K562 (cell line): ENCODE results near the gene ANO8. TPM values are rescaled to one million over a fixed set of nuclear protein-coding genes. Genes with fewer than 3 reads are reported as not detected.
A peak's percentile ranks its signal among the peaks of the same experiment; 100 is the strongest.

Experiments
- ADNP ChIP-seq: fragments of 200-800 bp; sonication (Bioruptor generic); IDR thresholded peaks from 2 replicates; pipeline ENCODE4 v1.6.1; 2016; ENCODE audit warnings: missing genetic modification characterization, missing compliant biosample characterization
- ARID1B ChIP-seq: fragments of 450-650 bp; IDR thresholded peaks from 2 replicates; pipeline ENCODE4 v1.6.1; 2016; ENCODE audit warnings: antibody characterized with exemption, mild to moderate bottlenecking, inconsistent platforms
- BDP1 ChIP-seq: IDR thresholded peaks from 3 replicates; pipeline ENCODE4 v1.6.1; 2011; ENCODE audit not compliant: insufficient read length, insufficient read depth
- CBFA2T2 ChIP-seq: fragments of 450-650 bp; conservative IDR thresholded peaks from 2 replicates; pipeline ENCODE4 v1.6.1; 2017; ENCODE audit warnings: mild to moderate bottlenecking
- CXXC5 ChIP-seq: fragments of 250-450 bp; sonication (Bioruptor Pico); IDR thresholded peaks from 2 replicates; pipeline ENCODE4 v1.8.0; 2022; ENCODE audit warnings: inconsistent platforms, mild to moderate bottlenecking, moderate library complexity
- DPF2 ChIP-seq: fragments of 450-650 bp; IDR thresholded peaks from 2 replicates; pipeline ENCODE4 v1.6.1; 2016
- HOXB6 ChIP-seq: fragments of 250-450 bp; sonication (Bioruptor Pico); IDR thresholded peaks from 2 replicates; pipeline ENCODE4 v1.5.1; 2022; ENCODE audit warnings: mild to moderate bottlenecking, borderline replicate concordance
- HSF4 ChIP-seq: fragments of 250-450 bp; sonication (Bioruptor Pico); IDR thresholded peaks from 2 replicates; pipeline ENCODE4 v2.1.2; 2022; ENCODE audit warnings: mild to moderate bottlenecking, moderate library complexity, borderline replicate concordance
- KAT2B ChIP-seq: IDR thresholded peaks from one replicate; pipeline ENCODE4 v1.6.1; 2012; ENCODE audit warnings: low read depth, mild to moderate bottlenecking, control low read depth, inconsistent platforms, low read length, moderate library complexity
- KDM2B ChIP-seq: fragments of 250-450 bp; sonication (Bioruptor Pico); IDR thresholded peaks from 2 replicates; pipeline ENCODE4 v1.8.0; 2021; ENCODE audit warnings: mild to moderate bottlenecking, moderate library complexity
- MECOM ChIP-seq: fragments of 250-450 bp; sonication (Bioruptor Pico); IDR thresholded peaks from 2 replicates; pipeline ENCODE4 v1.8.0; 2022; ENCODE audit warnings: inconsistent platforms
- NBN ChIP-seq: fragments of 450-650 bp; IDR thresholded peaks from 2 replicates; pipeline ENCODE4 v1.6.1; 2016; ENCODE audit warnings: low read depth, mild to moderate bottlenecking
- NFIX ChIP-seq: fragments of 250-450 bp; sonication (Bioruptor Pico); IDR thresholded peaks from 2 replicates; pipeline ENCODE4 v1.4.0; 2020; ENCODE audit warnings: low read depth, mild to moderate bottlenecking, moderate library complexity
- POLR3A ChIP-seq: IDR thresholded peaks from 2 replicates; pipeline ENCODE4 v1.6.1; 2011; ENCODE audit warnings: borderline replicate concordance, mild to moderate bottlenecking, moderate library complexity; ENCODE audit not compliant: insufficient read length, insufficient read depth; ENCODE audit errors: extremely low read depth
- SETDB1 ChIP-seq: IDR thresholded peaks from one replicate; pipeline ENCODE4 v1.6.1; 2012; ENCODE audit warnings: low read length, control low read depth, inconsistent platforms
- TAF9B ChIP-seq: fragments of 450-650 bp; IDR thresholded peaks from 2 replicates; pipeline ENCODE4 v1.6.1; 2018; ENCODE audit warnings: mild to moderate bottlenecking; ENCODE audit not compliant: partially characterized antibody
- TBL1XR1 ChIP-seq, 2 experiments: IDR thresholded peaks; 2 replicates each; pipeline ENCODE4 v1.6.1; 2012; ENCODE audit warnings: improper control_type of control experiment in 2 of 2, low read length in 2 of 2, mild to moderate bottlenecking in 1 of 2
- TRIM24 ChIP-seq, 2 experiments: fragments of 450-650 bp; IDR thresholded peaks; 2 replicates each; pipeline ENCODE4 v1.6.1; 2016
- YBX1 ChIP-seq: fragments of 450-650 bp; IDR thresholded peaks from 2 replicates; pipeline ENCODE4 v1.7.1; 2016; ENCODE audit warnings: mild to moderate bottlenecking
- ZNF124 ChIP-seq: sonication (generic); formaldehyde crosslinking; IDR thresholded peaks from 2 replicates; pipeline ENCODE4 v1.8.1; 2022; ENCODE audit warnings: missing genetic modification reagents
- ZNF311 ChIP-seq: fragments of 250-450 bp; sonication (Bioruptor Pico); IDR thresholded peaks from 2 replicates; pipeline ENCODE4 v1.4.0; 2020; ENCODE audit warnings: mild to moderate bottlenecking, moderate library complexity
- ZNF778 ChIP-seq: fragments of 450-650 bp; formaldehyde crosslinking; IDR thresholded peaks from 2 replicates; pipeline ENCODE4 v1.4.0; 2020; ENCODE audit warnings: mild to moderate bottlenecking, moderate library complexity
- ZNF79 ChIP-seq: fragments of 250-450 bp; sonication (Bioruptor Pico); IDR thresholded peaks from 2 replicates; pipeline ENCODE4 v1.4.0; 2020; ENCODE audit warnings: low read depth, mild to moderate bottlenecking, moderate library complexity
- polyA plus RNA-seq, 8 experiments: library from polyadenylated mRNA; depleted of rRNA in 4 of 8; stranded (reverse) in 5 of 8; unstranded in 3 of 8; fragments of >200 nt; fragmentation: Nextera tagmentation in 2 of 8; fragmentation: Illumina TruSeq in 1 of 8; extraction: Ambion mirVana in 2 of 8; extraction: Trizol in 1 of 8; gene quantifications; 2 replicates each; pipeline versions ENCODE4 v1.2.1 to v1.2.3, GENCODE V29; 2011 to 2014; ENCODE audit warnings: inconsistent platforms in 1 of 8, missing spikeins in 1 of 8
- total RNA-seq, 7 experiments: library from RNA; depleted of rRNA in 6 of 7; stranded (reverse); fragments of >200 nt in 6 of 7; fragmentation: Illumina TruSeq in 2 of 7; extraction: Trizol in 2 of 7; gene quantifications; 2 replicates each; pipeline versions ENCODE4 v1.2.1 to v1.2.3, GENCODE V29; 2011 to 2021; ENCODE audit warnings: low replicate concordance in 1 of 7
- TF ChIP-seq, protein P1 (sequence below), 2 experiments: fragments of 450-650 bp in 1 of 2; sonication (generic) in 1 of 2; formaldehyde crosslinking; conservative IDR thresholded peaks; 2 replicates each; pipeline versions ENCODE4 v1.4.0 to v1.8.1; 2020 to 2022; ENCODE audit warnings: mild to moderate bottlenecking in 1 of 2, missing genetic modification reagents in 1 of 2
- TF ChIP-seq, protein P2 (sequence below): sonication (generic); formaldehyde crosslinking; IDR thresholded peaks from 2 replicates; pipeline ENCODE4 v1.8.0; 2022; ENCODE audit warnings: mild to moderate bottlenecking, low read depth, missing genetic modification reagents
- TF ChIP-seq, protein P3 (sequence below): fragments of 250-450 bp; sonication (Bioruptor Pico); IDR thresholded peaks from 2 replicates; pipeline ENCODE4 v1.4.0; 2020; ENCODE audit warnings: borderline replicate concordance
- TF ChIP-seq, protein P4 (sequence below): fragments of 250-450 bp; sonication (Bioruptor Pico); IDR thresholded peaks from 2 replicates; pipeline ENCODE4 v1.8.0; 2022; ENCODE audit warnings: moderate library complexity, mild to moderate bottlenecking, inconsistent platforms

ANO8 gene
- total and polyA plus RNA-seq, 9 of the 15 experiments (the other 6 are each of a cell fraction or from before 2014, with no cell fraction given): 0.07 to 7.6 (median 2.3) TPM; not detected in 1

DNA sequence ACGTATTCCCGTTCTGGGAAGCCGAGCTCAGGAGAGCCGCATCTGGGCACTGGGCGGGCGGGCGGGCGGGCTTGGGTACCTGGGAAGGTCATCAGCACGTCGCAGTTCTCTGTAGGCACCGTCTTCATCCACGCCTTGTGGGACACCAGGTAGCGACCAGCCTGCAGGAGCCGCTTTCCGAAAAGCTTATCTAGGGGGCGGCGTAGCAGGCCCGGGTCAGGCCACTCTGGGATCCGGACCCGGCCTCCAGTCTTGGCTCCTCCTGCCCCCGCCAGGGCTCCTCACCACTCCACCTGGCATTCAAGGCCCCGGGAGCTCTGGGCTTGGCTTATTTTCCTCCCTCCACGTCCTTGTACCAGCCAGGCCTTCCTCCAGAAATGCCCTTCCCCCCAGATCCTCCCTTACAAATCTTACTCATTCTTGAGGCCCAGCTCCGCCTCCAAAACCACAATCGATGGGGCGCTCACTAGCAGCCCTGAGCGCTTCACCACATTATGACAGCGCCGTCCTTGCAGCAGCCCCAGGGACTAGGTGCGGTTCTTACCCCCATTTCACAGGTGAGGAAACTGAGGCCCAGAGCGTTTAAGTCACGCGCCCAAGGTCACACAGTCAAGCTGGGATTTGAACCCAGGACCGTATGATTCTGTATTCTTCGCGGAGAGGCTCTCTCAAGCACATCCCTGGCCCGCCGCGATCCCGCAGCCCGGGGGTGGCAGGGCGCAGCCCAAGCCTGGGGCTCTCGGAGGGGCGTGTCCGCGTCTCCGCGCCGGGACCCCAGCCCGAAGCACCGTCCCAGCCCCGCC lies 843 bp downstream of the ANO8 start (continued):
- TF ChIP-seq ZNF311 (CRISPR knock-in tag): no peak; the same call in 1 of the 2 replicates
- peak; percentile 71 for TF ChIP-seq ARID1B
- no peak for TF ChIP-seq ZNF778 (CRISPR knock-in tag)
- TF ChIP-seq DPF2: peak; percentile 82
- peak; percentile 80; the same call in 1 of the 2 replicates for TF ChIP-seq NBN
- TF ChIP-seq TAF9B: no peak
- TF ChIP-seq POLR3A: no peak
- TF ChIP-seq ZNF124 (CRISPR knock-in tag): no peak
- peak; percentile 47; the same call in 1 of the 2 replicates for TF ChIP-seq KDM2B (CRISPR knock-in tag)
- no peak for TF ChIP-seq ZNF79
- TF ChIP-seq CXXC5: no peak; the same call in 1 of the 2 replicates
- TF ChIP-seq, protein P1, sequence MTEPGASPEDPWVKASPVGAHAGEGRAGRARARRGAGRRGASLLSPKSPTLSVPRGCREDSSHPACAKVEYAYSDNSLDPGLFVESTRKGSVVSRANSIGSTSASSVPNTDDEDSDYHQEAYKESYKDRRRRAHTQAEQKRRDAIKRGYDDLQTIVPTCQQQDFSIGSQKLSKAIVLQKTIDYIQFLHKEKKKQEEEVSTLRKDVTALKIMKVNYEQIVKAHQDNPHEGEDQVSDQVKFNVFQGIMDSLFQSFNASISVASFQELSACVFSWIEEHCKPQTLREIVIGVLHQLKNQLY (CRISPR knock-in tag; conservative IDR thresholded peaks at IDR 0.05): peak in 1 of 2 experiments; percentile 49; a peak in 1 of 4 replicates
- TF ChIP-seq, protein P2, sequence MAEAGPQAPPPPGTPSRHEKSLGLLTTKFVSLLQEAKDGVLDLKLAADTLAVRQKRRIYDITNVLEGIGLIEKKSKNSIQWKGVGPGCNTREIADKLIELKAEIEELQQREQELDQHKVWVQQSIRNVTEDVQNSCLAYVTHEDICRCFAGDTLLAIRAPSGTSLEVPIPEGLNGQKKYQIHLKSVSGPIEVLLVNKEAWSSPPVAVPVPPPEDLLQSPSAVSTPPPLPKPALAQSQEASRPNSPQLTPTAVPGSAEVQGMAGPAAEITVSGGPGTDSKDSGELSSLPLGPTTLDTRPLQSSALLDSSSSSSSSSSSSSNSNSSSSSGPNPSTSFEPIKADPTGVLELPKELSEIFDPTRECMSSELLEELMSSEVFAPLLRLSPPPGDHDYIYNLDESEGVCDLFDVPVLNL (CRISPR knock-in tag): no peak
- TF ChIP-seq KAT2B: no peak
- TF ChIP-seq TBL1XR1 (IDR thresholded peaks at IDR 0.05; ENCODE audit: low read length in 2 of 2): peak in 1 of 2 experiments; percentile 59; a peak in 1 of 4 replicates
- TF ChIP-seq CBFA2T2: no peak
- TF ChIP-seq, protein P3, sequence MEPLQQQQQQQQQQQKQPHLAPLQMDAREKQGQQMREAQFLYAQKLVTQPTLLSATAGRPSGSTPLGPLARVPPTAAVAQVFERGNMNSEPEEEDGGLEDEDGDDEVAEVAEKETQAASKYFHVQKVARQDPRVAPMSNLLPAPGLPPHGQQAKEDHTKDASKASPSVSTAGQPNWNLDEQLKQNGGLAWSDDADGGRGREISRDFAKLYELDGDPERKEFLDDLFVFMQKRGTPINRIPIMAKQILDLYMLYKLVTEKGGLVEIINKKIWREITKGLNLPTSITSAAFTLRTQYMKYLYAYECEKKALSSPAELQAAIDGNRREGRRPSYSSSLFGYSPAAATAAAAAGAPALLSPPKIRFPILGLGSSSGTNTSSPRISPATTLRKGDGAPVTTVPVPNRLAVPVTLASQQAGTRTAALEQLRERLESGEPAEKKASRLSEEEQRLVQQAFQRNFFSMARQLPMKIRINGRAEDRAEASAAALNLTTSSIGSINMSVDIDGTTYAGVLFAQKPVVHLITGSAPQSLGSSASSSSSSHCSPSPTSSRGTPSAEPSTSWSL: no peak
- peak in 1 of 2 experiments; percentile 75; a peak in 2 of 4 replicates for TF ChIP-seq TRIM24 (IDR thresholded peaks at IDR 0.05)
- no peak for TF ChIP-seq MECOM (CRISPR knock-in tag)
- TF ChIP-seq YBX1: no peak
- TF ChIP-seq BDP1: no peak
- TF ChIP-seq HSF4 (CRISPR knock-in tag): no peak
- TF ChIP-seq HOXB6 (CRISPR knock-in tag): no peak
- TF ChIP-seq, protein P4, sequence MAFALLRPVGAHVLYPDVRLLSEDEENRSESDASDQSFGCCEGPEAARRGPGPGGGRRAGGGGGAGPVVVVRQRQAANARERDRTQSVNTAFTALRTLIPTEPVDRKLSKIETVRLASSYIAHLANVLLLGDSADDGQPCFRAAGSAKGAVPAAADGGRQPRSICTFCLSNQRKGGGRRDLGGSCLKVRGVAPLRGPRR: no peak
- TF ChIP-seq ADNP (tag): peak; percentile 100
- no peak for TF ChIP-seq SETDB1
- TF ChIP-seq NFIX (CRISPR knock-in tag): no peak
